Mononuclear cell (primary cell): ENCODE results near the gene LHX5. TPM values are rescaled to one million over a fixed set of nuclear protein-coding genes. Genes with fewer than 3 reads are reported as not detected.

Source experiments
- H3K27me3 ChIP-seq: 2 replicates; pipeline ENCODE4 v1.6.0; 2011; ENCODE audit warnings: low read length, control low read depth; ENCODE audit not compliant: insufficient read depth
- H3K4me1 ChIP-seq: 2 replicates; pipeline ENCODE4 v1.5.1; 2011; ENCODE audit warnings: mild to moderate bottlenecking, low read length, control low read depth; ENCODE audit not compliant: insufficient read depth
- H3K4me3 ChIP-seq: 2 replicates; pipeline ENCODE4 v1.5.1; 2011; ENCODE audit warnings: mild to moderate bottlenecking, low read length, moderate library complexity
- H3K9me3 ChIP-seq: 2 replicates; pipeline ENCODE4 v1.5.1; 2011; ENCODE audit warnings: low read depth, mild to moderate bottlenecking, control low read depth, low read length
- total RNA-seq: library from RNA; depleted of rRNA; stranded (reverse); fragments of >200 nt; gene quantifications from one replicate; pipeline ENCODE4 v1.2.3, GENCODE V29; 2012

LHX5 gene
- total RNA-seq, 1 donor = not detected

GRCh38 chr12:113463746-113464451 is 7.8 kb downstream of the LHX5 start:
- Histone ChIP-seq H3K9me3 (no peaks in the 10 kb centered on the region), H3K27me3 (peaks cover 80% of the 10 kb centered on the region), H3K4me3 (no peak overlapping the region), H3K4me1 (peaks cover 30% of the 10 kb centered on the region)

- H3K4me3 ChIP-seq = no peak overlapping the region
- H3K27me3 ChIP-seq = peaks cover 77% of the 10 kb centered on the region
- peaks cover 30% of the 10 kb centered on the region for H3K4me1 ChIP-seq
- no peaks in the 10 kb centered on the region for H3K9me3 ChIP-seq
Measured at GRCh38 chr12:113462998-113463745, 8.5 kb downstream of the LHX5 start.

- H3K4me1 ChIP-seq = peaks cover 28% of the 10 kb centered on the region
- H3K4me3 ChIP-seq = no peak overlapping the region
- H3K9me3 ChIP-seq = no peaks in the 10 kb centered on the region
- peaks cover 67% of the 10 kb centered on the region for H3K27me3 ChIP-seq
Measured at GRCh38 chr12:113462117-113462774, 9.4 kb downstream of the LHX5 start.

- Histone ChIP-seq H3K27me3 (peaks cover 62% of the 10 kb centered on the region), H3K9me3 (no peaks in the 10 kb centered on the region)
Measured at GRCh38 chr12:113461666-113462065, 10.0 kb downstream of the LHX5 start.

GRCh38 chr12:113459981-113460380 is 11.7 kb downstream of the LHX5 start:
- Histone ChIP-seq H3K4me1 (peaks cover 25% of the 10 kb centered on the region), H3K4me3 (no peak overlapping the region), H3K9me3 (no peaks in the 10 kb centered on the region), H3K27me3 (peaks cover 45% of the 10 kb centered on the region)

More at GRCh38 chr12:113461666-113462065, 10.0 kb downstream of the LHX5 start:
- H3K4me1 ChIP-seq = peaks cover 25% of the 10 kb centered on the region
- no peak overlapping the region for H3K4me3 ChIP-seq

- H3K9me3 ChIP-seq = no peaks in the 10 kb centered on the region
- H3K4me1 ChIP-seq = peaks cover 5% of the 10 kb centered on the region
- H3K4me3 ChIP-seq = no peak overlapping the region
- peaks cover 22% of the 10 kb centered on the region for H3K27me3 ChIP-seq
Measured at GRCh38 chr12:113457710-113458109, 14.0 kb downstream of the LHX5 start.

GRCh38 chr12:113457185-113457584 is 14.5 kb downstream of the LHX5 start:
- peaks cover 18% of the 10 kb centered on the region for H3K27me3 ChIP-seq
- no peaks in the 10 kb centered on the region for H3K9me3 ChIP-seq
- H3K4me1 ChIP-seq = peaks cover under 1% of the 10 kb centered on the region
- H3K4me3 ChIP-seq = no peak overlapping the region

- H3K4me1 ChIP-seq = no peaks in the 10 kb centered on the region
- no peak overlapping the region for H3K4me3 ChIP-seq
- H3K27me3 ChIP-seq = peaks cover 14% of the 10 kb centered on the region
- no peaks in the 10 kb centered on the region for H3K9me3 ChIP-seq
Measured at GRCh38 chr12:113456761-113457160, 14.9 kb downstream of the LHX5 start.

- no peak overlapping the region for H3K4me3 ChIP-seq
- no peaks in the 10 kb centered on the region for H3K4me1 ChIP-seq
- no peaks in the 10 kb centered on the region for H3K9me3 ChIP-seq
- H3K27me3 ChIP-seq = peaks cover 8% of the 10 kb centered on the region
Measured at GRCh38 chr12:113456199-113456598, 15.5 kb downstream of the LHX5 start.

- Histone ChIP-seq H3K4me1 (no peaks in the 10 kb centered on the region), H3K27me3 (peaks cover 3% of the 10 kb centered on the region), H3K9me3 (no peaks in the 10 kb centered on the region), H3K4me3 (no peak overlapping the region)
Measured at GRCh38 chr12:113453330-113453729, 18.3 kb downstream of the LHX5 start.

- Histone ChIP-seq H3K4me1 (no peaks in the 10 kb centered on the region), H3K9me3 (no peaks in the 10 kb centered on the region), H3K27me3 (peaks cover 3% of the 10 kb centered on the region), H3K4me3 (no peak overlapping the region)
Measured at GRCh38 chr12:113452458-113452857, 19.2 kb downstream of the LHX5 start.

GRCh38 chr12:113449839-113450238 is 21.8 kb downstream of the LHX5 start:
- H3K9me3 ChIP-seq = no peaks in the 10 kb centered on the region
- H3K4me3 ChIP-seq = no peak overlapping the region
- peaks cover 3% of the 10 kb centered on the region for H3K27me3 ChIP-seq
- no peaks in the 10 kb centered on the region for H3K4me1 ChIP-seq

- Histone ChIP-seq H3K27me3 (peaks cover 3% of the 10 kb centered on the region), H3K4me3 (no peak overlapping the region), H3K9me3 (no peaks in the 10 kb centered on the region), H3K4me1 (no peaks in the 10 kb centered on the region)
Measured at GRCh38 chr12:113449299-113449698, 22.4 kb downstream of the LHX5 start.

GRCh38 chr12:113448873-113449272 is 22.8 kb downstream of the LHX5 start:
- Histone ChIP-seq H3K9me3 (no peaks in the 10 kb centered on the region), H3K4me3 (no peak overlapping the region), H3K4me1 (no peaks in the 10 kb centered on the region), H3K27me3 (peaks cover 3% of the 10 kb centered on the region)

GRCh38 chr12:113445544-113446171 is 26.0 kb downstream of the LHX5 start:
- no peaks in the 10 kb centered on the region for H3K9me3 ChIP-seq
- H3K27me3 ChIP-seq = peaks cover 5% of the 10 kb centered on the region
- H3K4me1 ChIP-seq = no peaks in the 10 kb centered on the region
- no peak overlapping the region for H3K4me3 ChIP-seq
